ENCODE results near the gene PAPOLG. TPM values are rescaled to one million over a fixed set of nuclear protein-coding genes. Genes with fewer than 3 reads are reported as not detected.

Gene PAPOLG
- total RNA-seq, 1 donor from 2014 or later = 15.1 TPM

DNA sequence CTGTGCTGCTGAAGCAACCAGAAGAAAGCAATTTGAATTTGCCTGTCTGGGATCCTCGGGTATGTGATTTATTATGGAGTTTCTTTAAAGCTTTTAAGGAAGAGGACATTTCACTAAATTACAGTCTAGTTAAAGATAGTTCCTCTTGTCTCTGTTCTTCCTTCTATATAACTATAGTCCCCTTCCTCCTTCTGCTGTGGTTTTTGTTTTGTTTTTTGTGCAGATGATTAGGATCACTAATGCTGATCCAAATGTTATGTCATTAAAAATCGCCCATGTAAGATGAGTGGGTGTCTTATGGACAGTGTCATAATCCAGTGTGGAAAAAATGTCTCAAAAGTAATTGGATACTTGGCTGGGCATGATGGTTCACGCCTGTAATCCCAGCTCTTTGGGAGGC is 24.7 kb downstream of the PAPOLG start:
- TF ChIP-seq, protein P1, sequence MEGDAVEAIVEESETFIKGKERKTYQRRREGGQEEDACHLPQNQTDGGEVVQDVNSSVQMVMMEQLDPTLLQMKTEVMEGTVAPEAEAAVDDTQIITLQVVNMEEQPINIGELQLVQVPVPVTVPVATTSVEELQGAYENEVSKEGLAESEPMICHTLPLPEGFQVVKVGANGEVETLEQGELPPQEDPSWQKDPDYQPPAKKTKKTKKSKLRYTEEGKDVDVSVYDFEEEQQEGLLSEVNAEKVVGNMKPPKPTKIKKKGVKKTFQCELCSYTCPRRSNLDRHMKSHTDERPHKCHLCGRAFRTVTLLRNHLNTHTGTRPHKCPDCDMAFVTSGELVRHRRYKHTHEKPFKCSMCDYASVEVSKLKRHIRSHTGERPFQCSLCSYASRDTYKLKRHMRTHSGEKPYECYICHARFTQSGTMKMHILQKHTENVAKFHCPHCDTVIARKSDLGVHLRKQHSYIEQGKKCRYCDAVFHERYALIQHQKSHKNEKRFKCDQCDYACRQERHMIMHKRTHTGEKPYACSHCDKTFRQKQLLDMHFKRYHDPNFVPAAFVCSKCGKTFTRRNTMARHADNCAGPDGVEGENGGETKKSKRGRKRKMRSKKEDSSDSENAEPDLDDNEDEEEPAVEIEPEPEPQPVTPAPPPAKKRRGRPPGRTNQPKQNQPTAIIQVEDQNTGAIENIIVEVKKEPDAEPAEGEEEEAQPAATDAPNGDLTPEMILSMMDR (IDR thresholded peaks at IDR 0.05) = no peak
- H3K36me3 Mint-ChIP-seq (ENCODE audit: unreplicated experiment) = peaks cover 48% of the 10 kb centered on the region
- no peaks in the 10 kb centered on the region for H3K9me3 Mint-ChIP-seq (ENCODE audit: unreplicated experiment)
- H3K4me3 Mint-ChIP-seq (ENCODE audit: unreplicated experiment) = no peak overlapping the region
- DNase-seq (ENCODE audit: extremely low spot score, unreplicated experiment) = no peak
- no peaks in the 10 kb centered on the region for H3K27me3 Mint-ChIP-seq (ENCODE audit: unreplicated experiment)
- H3K27ac Mint-ChIP-seq (ENCODE audit: unreplicated experiment) = no peak overlapping the region
- no peaks in the 10 kb centered on the region for H3K4me1 Mint-ChIP-seq (ENCODE audit: unreplicated experiment)

- Mint-ChIP-seq H3K27me3 (ENCODE audit: unreplicated experiment) (no peaks in the 10 kb centered on the region), H3K4me1 (ENCODE audit: unreplicated experiment) (peaks cover 3% of the 10 kb centered on the region), H3K36me3 (ENCODE audit: unreplicated experiment) (peaks cover 49% of the 10 kb centered on the region), H3K4me3 (ENCODE audit: unreplicated experiment) (no peak overlapping the region), H3K27ac (ENCODE audit: unreplicated experiment) (no peak overlapping the region), H3K9me3 (ENCODE audit: unreplicated experiment) (no peaks in the 10 kb centered on the region)
- TF ChIP-seq, protein P1 (IDR thresholded peaks at IDR 0.05) = no peak
- DNase-seq (ENCODE audit: extremely low spot score, unreplicated experiment) = no peak
These were observed 37.1 kb downstream of the PAPOLG start for GRCh38 chr2:60793169-60793568.

- H3K4me1 Mint-ChIP-seq (ENCODE audit: unreplicated experiment) = peaks cover 3% of the 10 kb centered on the region
- peaks cover 49% of the 10 kb centered on the region for H3K36me3 Mint-ChIP-seq (ENCODE audit: unreplicated experiment)
- no peak overlapping the region for H3K27ac Mint-ChIP-seq (ENCODE audit: unreplicated experiment)
- TF ChIP-seq, protein P1 (IDR thresholded peaks at IDR 0.05) = peak; percentile 65
- no peak for DNase-seq (ENCODE audit: extremely low spot score, unreplicated experiment)
- H3K9me3 Mint-ChIP-seq (ENCODE audit: unreplicated experiment) = no peaks in the 10 kb centered on the region
- no peak overlapping the region for H3K4me3 Mint-ChIP-seq (ENCODE audit: unreplicated experiment)
- H3K27me3 Mint-ChIP-seq (ENCODE audit: unreplicated experiment) = no peaks in the 10 kb centered on the region
These were observed 38.3 kb downstream of the PAPOLG start for GRCh38 chr2:60794271-60794863.

DNA sequence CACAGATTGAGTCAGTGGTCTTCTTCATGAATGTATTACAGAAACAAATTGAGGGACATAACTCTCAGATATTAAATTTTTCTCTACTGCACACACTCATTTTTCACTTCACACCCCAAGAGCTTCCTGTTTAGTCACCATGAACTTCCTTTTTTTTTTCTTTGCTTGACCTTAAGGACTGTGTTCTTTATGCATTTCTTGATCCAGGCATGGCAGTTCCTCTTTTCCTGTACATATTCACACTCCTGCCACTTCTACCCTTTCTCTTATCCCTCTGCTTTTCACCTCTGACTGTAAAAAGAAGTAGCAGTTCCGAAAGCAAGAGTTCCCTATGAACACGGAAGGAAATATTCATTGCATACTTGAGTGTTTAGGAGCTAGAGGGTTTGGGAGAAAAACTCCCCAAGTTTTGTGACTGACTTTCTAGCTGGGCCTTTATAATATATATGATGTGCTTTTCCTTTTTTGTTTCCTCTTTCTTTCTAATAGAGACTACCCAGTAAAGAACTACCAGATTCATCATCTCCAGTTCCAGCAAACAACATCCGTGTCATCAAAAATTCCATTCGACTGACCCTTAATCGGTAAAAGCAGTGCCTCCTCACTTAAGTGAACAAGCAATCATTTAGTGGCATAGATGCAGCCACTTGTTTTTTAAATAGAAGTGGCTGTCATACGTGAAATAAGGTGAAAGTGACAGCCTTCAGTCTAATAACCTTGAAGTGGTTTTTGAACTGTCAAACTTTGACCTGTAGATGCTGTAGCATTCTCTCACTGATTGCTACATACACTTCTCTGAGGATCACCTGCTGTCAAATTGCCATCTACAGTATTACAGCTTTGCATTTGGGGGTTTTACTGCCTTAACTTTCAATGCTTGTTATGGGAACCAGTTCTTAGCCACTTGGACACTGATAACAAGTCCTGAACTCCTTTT is 40.8 kb downstream of the PAPOLG start:
- DNase-seq (ENCODE audit: extremely low spot score, unreplicated experiment) = no peak
- H3K9me3 Mint-ChIP-seq (ENCODE audit: unreplicated experiment) = no peaks in the 10 kb centered on the region
- H3K4me3 Mint-ChIP-seq (ENCODE audit: unreplicated experiment) = no peak overlapping the region
- peaks cover 3% of the 10 kb centered on the region for H3K4me1 Mint-ChIP-seq (ENCODE audit: unreplicated experiment)
- H3K27ac Mint-ChIP-seq (ENCODE audit: unreplicated experiment) = no peak overlapping the region
- no peaks in the 10 kb centered on the region for H3K27me3 Mint-ChIP-seq (ENCODE audit: unreplicated experiment)
- peaks cover 42% of the 10 kb centered on the region for H3K36me3 Mint-ChIP-seq (ENCODE audit: unreplicated experiment)
- TF ChIP-seq, protein P1 (IDR thresholded peaks at IDR 0.05) = no peak

GRCh38 chr2:60804473-60804872 is 48.4 kb downstream of the PAPOLG start:
- Mint-ChIP-seq H3K36me3 (ENCODE audit: unreplicated experiment) (peaks cover 5% of the 10 kb centered on the region), H3K27me3 (ENCODE audit: unreplicated experiment) (no peaks in the 10 kb centered on the region), H3K4me1 (ENCODE audit: unreplicated experiment) (peaks cover 11% of the 10 kb centered on the region), H3K4me3 (ENCODE audit: unreplicated experiment) (no peak overlapping the region), H3K27ac (ENCODE audit: unreplicated experiment) (no peak overlapping the region), H3K9me3 (ENCODE audit: unreplicated experiment) (no peaks in the 10 kb centered on the region)
- TF ChIP-seq, protein P1 (IDR thresholded peaks at IDR 0.05) = no peak
- DNase-seq (ENCODE audit: extremely low spot score, unreplicated experiment) = peak; percentile 83

All from osteocyte (in vitro differentiated cells).